ENCODE data around the gene DIS3L2.
A peak's percentile ranks its signal among the peaks of the same experiment; 100 is the strongest.

Gene DIS3L2

GRCh38 chr2:232281858-232282507 is 320.5 kb downstream of the DIS3L2 start:
- Histone ChIP-seq H3K4me3 (ENCODE audit: severe bottlenecking) (no peak overlapping the region), H3K27me3 (ENCODE audit: insufficient read depth, poor library complexity, severe bottlenecking) (no peaks in the 10 kb centered on the region), H3K4me1 (ENCODE audit: insufficient read depth, poor library complexity, severe bottlenecking) (peaks cover 11% of the 10 kb centered on the region), H3K36me3 (ENCODE audit: low read depth) (0 out of 2 replicates have a peak, but pooled peaks cover 3% of the 10 kb centered on the region), H3K9me3 (ENCODE audit: severe bottlenecking) (no peaks in the 10 kb centered on the region), H3K27ac (ENCODE audit: poor library complexity, severe bottlenecking) (no peak overlapping the region)
- no peak for TF ChIP-seq CTCF (IDR thresholded peaks at IDR 0.05; ENCODE audit: poor library complexity, severe bottlenecking)
- no peak for ATAC-seq (ENCODE audit: low read depth)
- no peak for DNase-seq (ENCODE audit: low spot score)

- H3K27me3 ChIP-seq (ENCODE audit: insufficient read depth, poor library complexity, severe bottlenecking), result no peaks in the 10 kb centered on the region
- H3K4me1 ChIP-seq (ENCODE audit: insufficient read depth, poor library complexity, severe bottlenecking), result peaks cover 11% of the 10 kb centered on the region
- no peak overlapping the region for H3K27ac ChIP-seq (ENCODE audit: poor library complexity, severe bottlenecking)
- H3K36me3 ChIP-seq (ENCODE audit: low read depth), result 0 out of 2 replicates have a peak, but pooled peaks cover 3% of the 10 kb centered on the region
- no peaks in the 10 kb centered on the region for H3K9me3 ChIP-seq (ENCODE audit: severe bottlenecking)
- ATAC-seq (ENCODE audit: low read depth), result no peak
- TF ChIP-seq CTCF (IDR thresholded peaks at IDR 0.05; ENCODE audit: poor library complexity, severe bottlenecking), result no peak
- H3K4me3 ChIP-seq (ENCODE audit: severe bottlenecking), result no peak overlapping the region
- DNase-seq (ENCODE audit: low spot score), result no peak
Measured at GRCh38 chr2:232282508-232283055, 321.1 kb downstream of the DIS3L2 start.

GRCh38 chr2:232286001-232286868 is 324.7 kb downstream of the DIS3L2 start:
- no peak for TF ChIP-seq CTCF (IDR thresholded peaks at IDR 0.05; ENCODE audit: poor library complexity, severe bottlenecking)
- H3K4me1 ChIP-seq (ENCODE audit: insufficient read depth, poor library complexity, severe bottlenecking), result peaks cover 11% of the 10 kb centered on the region
- H3K27me3 ChIP-seq (ENCODE audit: insufficient read depth, poor library complexity, severe bottlenecking), result no peaks in the 10 kb centered on the region
- H3K4me3 ChIP-seq (ENCODE audit: severe bottlenecking), result no peak overlapping the region
- ATAC-seq (ENCODE audit: low read depth), result peak; percentile 49; the same call in 1 of the 3 replicates
- no peak for DNase-seq (ENCODE audit: low spot score)
- no peaks in the 10 kb centered on the region for H3K9me3 ChIP-seq (ENCODE audit: severe bottlenecking)
- peak overlapping the region; percentile 2 for H3K27ac ChIP-seq (ENCODE audit: poor library complexity, severe bottlenecking)
- H3K36me3 ChIP-seq (ENCODE audit: low read depth), result no peaks in the 10 kb centered on the region

- Histone ChIP-seq H3K4me3 (ENCODE audit: severe bottlenecking) (no peak overlapping the region), H3K9me3 (ENCODE audit: severe bottlenecking) (no peaks in the 10 kb centered on the region), H3K4me1 (ENCODE audit: insufficient read depth, poor library complexity, severe bottlenecking) (peaks cover 11% of the 10 kb centered on the region), H3K27me3 (ENCODE audit: insufficient read depth, poor library complexity, severe bottlenecking) (no peaks in the 10 kb centered on the region), H3K27ac (ENCODE audit: poor library complexity, severe bottlenecking) (no peak overlapping the region), H3K36me3 (ENCODE audit: low read depth) (no peaks in the 10 kb centered on the region)
- DNase-seq (ENCODE audit: low spot score), result no peak
- ATAC-seq (ENCODE audit: low read depth), result no peak
- TF ChIP-seq CTCF (IDR thresholded peaks at IDR 0.05; ENCODE audit: poor library complexity, severe bottlenecking), result no peak
Measured at GRCh38 chr2:232287316-232287715, 325.8 kb downstream of the DIS3L2 start.
